ENCODE results near the gene GNB1L. TPM values are rescaled to one million over a fixed set of nuclear protein-coding genes. Genes with fewer than 3 reads are reported as not detected.

GNB1L gene
- total RNA-seq, 4 donors from 2014 or later: 4.3 to 7.6 (median 6.1) TPM

- no peak for TF ChIP-seq CTCF (IDR thresholded peaks at IDR 0.05)
- DNase-seq (ENCODE audit: low spot score) (no peak), ATAC-seq (ENCODE audit: low FRiP score) (no peak)
Observed at GRCh38 chr22:19751497-19752245, 103.0 kb downstream of the GNB1L start.

GRCh38 chr22:19750507-19751490 is 103.9 kb downstream of the GNB1L start:
- no peak for TF ChIP-seq CTCF (IDR thresholded peaks at IDR 0.05)
- ATAC-seq (ENCODE audit: low FRiP score): no peak

GRCh38 chr22:19749876-19750275 is 104.8 kb downstream of the GNB1L start:
- no peak for TF ChIP-seq CTCF (IDR thresholded peaks at IDR 0.05)
- ATAC-seq (ENCODE audit: low FRiP score): no peak
- no peak for DNase-seq (ENCODE audit: low spot score)

More at GRCh38 chr22:19750507-19751490, 103.9 kb downstream of the GNB1L start:
- DNase-seq (ENCODE audit: low spot score): no peak

- no peak for TF ChIP-seq CTCF (IDR thresholded peaks at IDR 0.05)
- DNase-seq (ENCODE audit: low spot score) (no peak), ATAC-seq (ENCODE audit: low FRiP score) (no peak)
Observed at GRCh38 chr22:19748991-19749664, 105.5 kb downstream of the GNB1L start.

- ATAC-seq (ENCODE audit: low FRiP score): no peak
- no peak for DNase-seq (ENCODE audit: low spot score)
- no peak for TF ChIP-seq CTCF (IDR thresholded peaks at IDR 0.05)
Observed at GRCh38 chr22:19748139-19748538, 106.5 kb downstream of the GNB1L start.

- DNase-seq (ENCODE audit: low spot score): no peak
- TF ChIP-seq CTCF (IDR thresholded peaks at IDR 0.05): no peak
- no peak for ATAC-seq (ENCODE audit: low FRiP score)
Observed at GRCh38 chr22:19747551-19747950, 107.1 kb downstream of the GNB1L start.
